GM12878 (cell line): ENCODE measurements around the gene CDKL1. TPM values are rescaled to one million over a fixed set of nuclear protein-coding genes. Genes with fewer than 3 reads are reported as not detected.
A peak's percentile ranks its signal among the peaks of the same experiment; 100 is the strongest.

Experiments
- ATAC-seq: fragments of 200-7000 bp; cut with Tn5 transposase; 3 replicates; pipeline ENCODE4 v1.9.1; 2020; ENCODE audit warnings: mild to moderate bottlenecking, moderate library complexity
- BruUV-seq: library from RNA; stranded (reverse); fragments of 400-500 nt; replicated peaks from 2 replicates; lab custom pipeline; 2021; lab: Mats Ljungman, UMichigan
- CTCF ChIA-PET: fragments of 300-600 bp; sonication (Branson Sonifier 250); formaldehyde crosslinking; extraction: SDS; loops from one replicate; lab custom pipeline; 2021; ENCODE audit warnings: inconsistent platforms; lab: Yijun Ruan, JAX
- POLR2A ChIA-PET: fragments of 350-600 bp; formaldehyde crosslinking; extraction: SDS; loops from one replicate; lab custom pipeline; 2021; ENCODE audit warnings: inconsistent platforms; lab: Charles Lee
- RAD21 ChIA-PET: fragments of 300-600 bp; sonication (Branson Sonifier 250); formaldehyde crosslinking; loops from one replicate; lab custom pipeline; 2023; ENCODE audit warnings: antibody characterized with exemption; ENCODE audit not compliant: unreplicated experiment; lab: Charles Lee
- SMC1A ChIA-PET: fragments of 300-600 bp; sonication (Branson Sonifier 250); formaldehyde crosslinking; loops from one replicate; lab custom pipeline; 2023; ENCODE audit not compliant: unreplicated experiment, uncharacterized antibody; lab: Charles Lee
- DNase-seq: peaks from one replicate; pipeline ENCODE4 v3.0.0-alpha.2; 2011; ENCODE audit warnings: low read depth, low spot score
- FAIRE-seq: peaks from 3 replicates; lab custom pipeline; 2011; peaks lifted over from hg19 to GRCh38; lab: Jason Lieb, UNC
- H2AFZ ChIP-seq: 2 replicates; pipeline ENCODE4 v1.6.0; 2011; ENCODE audit warnings: low read depth, low read length, control low read depth; ENCODE audit not compliant: control insufficient read depth
- H3K27ac ChIP-seq: 2 replicates; pipeline ENCODE4 v1.5.1; 2011; ENCODE audit warnings: control low read depth; ENCODE audit not compliant: control insufficient read depth, insufficient read depth
- H3K27me3 ChIP-seq, 2 experiments: replicated peaks in 1 of 2; 2 replicates each; pipeline versions ENCODE4 v1.6.0 to v1.6.1; 2011; ENCODE audit warnings: low read length in 1 of 2; ENCODE audit not compliant: control insufficient read depth in 2 of 2, insufficient read depth in 2 of 2
- H3K36me3 ChIP-seq, 2 experiments: 2 replicates each; pipeline ENCODE4 v1.5.1; 2011; ENCODE audit warnings: low read length in 1 of 2; ENCODE audit not compliant: control insufficient read depth in 2 of 2, insufficient read depth in 2 of 2
- H3K4me1 ChIP-seq: 2 replicates; pipeline ENCODE4 v1.6.1; 2011; ENCODE audit warnings: mild to moderate bottlenecking, low read length, moderate library complexity, mixed read lengths; ENCODE audit not compliant: control insufficient read depth, insufficient read depth
- H3K4me2 ChIP-seq: 2 replicates; pipeline ENCODE4 v1.6.0; 2011; ENCODE audit warnings: control low read depth; ENCODE audit not compliant: control insufficient read depth, insufficient read depth
- H3K4me3 ChIP-seq: fragments of 200-600 bp; sonication (generic); 2 replicates; pipeline ENCODE4 v1.5.1; 2016
- H3K79me2 ChIP-seq: 2 replicates; pipeline ENCODE4 v1.6.0; 2011; ENCODE audit warnings: low read length; ENCODE audit not compliant: control insufficient read depth, insufficient read depth
- H3K9ac ChIP-seq: 2 replicates; pipeline ENCODE4 v1.8.0; 2011; ENCODE audit warnings: low read length, control low read depth, mixed read lengths; ENCODE audit not compliant: control insufficient read depth, insufficient read depth
- H3K9me3 ChIP-seq: replicated peaks from 3 replicates; pipeline ENCODE4 v1.5.1; 2011; ENCODE audit warnings: mild to moderate bottlenecking, low read length; ENCODE audit not compliant: control insufficient read depth, insufficient read depth
- H4K20me1 ChIP-seq: 2 replicates; pipeline ENCODE4 v1.6.0; 2011; ENCODE audit not compliant: control insufficient read depth, insufficient read depth
- BCLAF1 ChIP-seq: fragments of 450-650 bp; IDR thresholded peaks from 2 replicates; pipeline ENCODE4 v1.6.1; 2017; ENCODE audit warnings: antibody characterized with exemption, mild to moderate bottlenecking, moderate library complexity
- EZH2 ChIP-seq: IDR thresholded peaks from 2 replicates; pipeline ENCODE4 v1.6.1; 2012; ENCODE audit warnings: low read depth, mild to moderate bottlenecking, control low read depth, inconsistent platforms, low read length, borderline replicate concordance; ENCODE audit not compliant: control insufficient read depth
- HDAC2 ChIP-seq: fragments of 200-600 bp; sonication (generic); IDR thresholded peaks from 2 replicates; pipeline ENCODE4 v1.6.1; 2017
- RB1 ChIP-seq: fragments of 450-650 bp; formaldehyde crosslinking; IDR thresholded peaks from 2 replicates; pipeline ENCODE4 v1.6.1; 2017; ENCODE audit warnings: mild to moderate bottlenecking, borderline replicate concordance
- RCOR1 ChIP-seq: conservative IDR thresholded peaks from 2 replicates; pipeline ENCODE4 v1.6.1; 2012; ENCODE audit warnings: low read depth, low read length, improper control_type of control experiment
- SIN3A ChIP-seq: IDR thresholded peaks from 2 replicates; pipeline ENCODE4 v1.6.1; 2012; ENCODE audit warnings: low read depth, low read length, improper control_type of control experiment
- SMARCA5 ChIP-seq: fragments of 450-650 bp; IDR thresholded peaks from 2 replicates; pipeline ENCODE4 v1.6.1; 2017; ENCODE audit warnings: mild to moderate bottlenecking
- SREBF2 ChIP-seq: IDR thresholded peaks from 2 replicates; pipeline ENCODE4 v1.6.1; 2012; ENCODE audit warnings: mild to moderate bottlenecking, low read length
- STAT3 ChIP-seq: IDR thresholded peaks from 2 replicates; pipeline ENCODE4 v1.6.1; 2011; ENCODE audit warnings: low read depth, low read length, improper control_type of control experiment
- TARDBP ChIP-seq: IDR thresholded peaks from 2 replicates; pipeline ENCODE4 v1.6.1; 2016; ENCODE audit warnings: borderline replicate concordance
- YBX1 ChIP-seq: fragments of 450-650 bp; IDR thresholded peaks from 2 replicates; pipeline ENCODE4 v1.6.1; 2016; ENCODE audit warnings: antibody characterized with exemption
- WGBS: methylation state at CpG from one replicate; pipeline ENCODE4 v1.1.6; 2016; ENCODE audit warnings: low lambda C conversion rate; ENCODE audit not compliant: insufficient replicate concordance, insufficient coverage; ENCODE audit errors: missing lambda C conversion rate; 5-methylcytosine and 5-hydroxymethylcytosine counted together
- in situ Hi-C: fragments of 300-500 bp; cut with MboI; formaldehyde crosslinking; loops from 9 replicates; pipeline ENCODE4 v1.14.3; 2018; ENCODE audit warnings: mixed read lengths
- intact Hi-C: fragments of 100-400 bp; cut with micrococcal nuclease; formaldehyde crosslinking; loops from one replicate; pipeline ENCODE4 v1.14.2; 2022; ENCODE audit not compliant: unreplicated experiment
- polyA plus RNA-seq, 11 experiments: library from polyadenylated mRNA; depleted of rRNA in 4 of 11; unstranded in 6 of 11; stranded (reverse) in 5 of 11; fragments of >200 nt; fragmentation: Nextera tagmentation in 4 of 11; fragmentation: Illumina TruSeq in 1 of 11; extraction: Ambion mirVana in 4 of 11; extraction: Trizol in 1 of 11; gene quantifications; 1 replicate in 1 of 11; 2 replicates in 10 of 11; pipeline versions ENCODE4 v1.2.1 to v1.2.3, GENCODE V29; 2011 to 2016; ENCODE audit warnings: inconsistent platforms in 2 of 11, missing spikeins in 2 of 11, low read depth in 1 of 11
- total RNA-seq, 4 experiments: library from RNA; depleted of rRNA in 3 of 4; stranded (reverse); fragments of >200 nt in 3 of 4; fragmentation: Illumina TruSeq in 1 of 4; extraction: Trizol in 1 of 4; gene quantifications; 2 replicates each; pipeline versions ENCODE4 v1.2.1 to v1.2.3, GENCODE V29; 2013 to 2021
- TF ChIP-seq, protein P1 (sequence below): fragments of 450-650 bp; IDR thresholded peaks from 2 replicates; pipeline ENCODE4 v1.6.1; 2017; ENCODE audit warnings: mild to moderate bottlenecking, moderate library complexity
- TF ChIP-seq, protein P2 (sequence below), 3 experiments: IDR thresholded peaks in 2 of 3; conservative IDR thresholded peaks in 1 of 3; 2 replicates each; pipeline ENCODE4 v1.5.1; 2011; ENCODE audit warnings: low read depth in 3 of 3, low read length in 3 of 3, mild to moderate bottlenecking in 3 of 3, control low read depth in 2 of 3, moderate library complexity in 2 of 3, inconsistent platforms in 1 of 3, mixed read lengths in 1 of 3; ENCODE audit not compliant: control insufficient read depth in 2 of 3, insufficient read depth in 1 of 3; ENCODE audit errors: extremely low read depth in 1 of 3

CDKL1 gene
- total and polyA plus RNA-seq, 10 of the 15 experiments (the other 5 are each of a cell fraction or from before 2014, with no cell fraction given) = 9.0 to 19.0 (median 11.1) TPM

DNA sequence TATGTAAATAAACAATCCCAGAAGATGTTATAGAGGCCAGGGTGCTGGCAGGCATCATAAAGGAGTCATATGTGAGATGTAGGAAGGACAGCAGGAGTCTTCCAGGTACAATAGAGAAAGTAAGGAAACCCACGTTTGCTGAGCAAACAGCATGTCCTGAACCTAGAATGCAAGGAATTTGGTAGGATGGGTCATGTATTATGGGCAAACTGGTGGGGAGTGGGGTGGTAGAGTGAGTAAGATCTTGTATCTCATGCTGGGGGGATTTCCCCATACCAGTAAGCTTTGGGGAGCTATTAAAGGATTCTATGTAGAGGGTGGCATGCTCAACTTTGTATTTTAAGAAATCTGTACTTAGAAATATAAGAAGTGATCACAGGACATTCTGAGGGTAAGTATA, 41.0 kb downstream of the CDKL1 start:
- ChIA-PET CTCF (interaction anchor here (0.5 to 1.6 kb wide), 3 partner anchors 9 to 505 kb away, joined by 3 to 4 read pairs (median 4); no protein-coding TSS in a partner anchor), RAD21 (interaction anchor here (1.5 to 1.6 kb wide), 3 partner anchors 11 to 185 kb away, joined by 3 to 6 read pairs (median 3); no protein-coding TSS in a partner anchor), POLR2A (interaction anchor here (0.6 to 1.0 kb wide), 2 partner anchors 10 to 241 kb away, joined by 4 read pairs; no protein-coding TSS in a partner anchor), SMC1A (interaction anchor here (0.7 to 2.2 kb wide), 6 partner anchors 9 to 100 kb away, joined by 3 to 10 read pairs (median 4); no protein-coding TSS in a partner anchor)
- in situ Hi-C loops (no loop called here), intact Hi-C loops (no loop called here)
- Histone ChIP-seq H3K4me1 (no peaks in the 10 kb centered on the region), H2AFZ (no peak overlapping the region), H3K27me3 (no peaks in the 10 kb centered on the region), H4K20me1 (no peaks in the 10 kb centered on the region), H3K9ac (no peak overlapping the region), H3K79me2 (no peaks in the 10 kb centered on the region), H3K27ac (no peak overlapping the region), H3K4me2 (no peak overlapping the region), H3K36me3 (peaks cover 0 to 4% of the 10 kb centered on the region in 2 experiments; a peak in 3 of 4 replicates), H3K9me3 (no peaks in the 10 kb centered on the region), H3K4me3 (no peak overlapping the region)
- FAIRE-seq (no peak), ATAC-seq (peak; percentile 49; the same call in 2 of the 3 replicates), DNase-seq (no peak)
- 94% methylated on average over 1 of the region's 1 CpG for WGBS
- no TSS peak for BruUV-seq
- TF ChIP-seq EZH2 (no peak), SREBF2 (no peak), STAT3 (no peak), SIN3A (no peak), RB1 (no peak), HDAC2 (no peak), RCOR1 (no peak), YBX1 (no peak), TARDBP (no peak), BCLAF1 (no peak), SMARCA5 (no peak)
- TF ChIP-seq, protein P1, sequence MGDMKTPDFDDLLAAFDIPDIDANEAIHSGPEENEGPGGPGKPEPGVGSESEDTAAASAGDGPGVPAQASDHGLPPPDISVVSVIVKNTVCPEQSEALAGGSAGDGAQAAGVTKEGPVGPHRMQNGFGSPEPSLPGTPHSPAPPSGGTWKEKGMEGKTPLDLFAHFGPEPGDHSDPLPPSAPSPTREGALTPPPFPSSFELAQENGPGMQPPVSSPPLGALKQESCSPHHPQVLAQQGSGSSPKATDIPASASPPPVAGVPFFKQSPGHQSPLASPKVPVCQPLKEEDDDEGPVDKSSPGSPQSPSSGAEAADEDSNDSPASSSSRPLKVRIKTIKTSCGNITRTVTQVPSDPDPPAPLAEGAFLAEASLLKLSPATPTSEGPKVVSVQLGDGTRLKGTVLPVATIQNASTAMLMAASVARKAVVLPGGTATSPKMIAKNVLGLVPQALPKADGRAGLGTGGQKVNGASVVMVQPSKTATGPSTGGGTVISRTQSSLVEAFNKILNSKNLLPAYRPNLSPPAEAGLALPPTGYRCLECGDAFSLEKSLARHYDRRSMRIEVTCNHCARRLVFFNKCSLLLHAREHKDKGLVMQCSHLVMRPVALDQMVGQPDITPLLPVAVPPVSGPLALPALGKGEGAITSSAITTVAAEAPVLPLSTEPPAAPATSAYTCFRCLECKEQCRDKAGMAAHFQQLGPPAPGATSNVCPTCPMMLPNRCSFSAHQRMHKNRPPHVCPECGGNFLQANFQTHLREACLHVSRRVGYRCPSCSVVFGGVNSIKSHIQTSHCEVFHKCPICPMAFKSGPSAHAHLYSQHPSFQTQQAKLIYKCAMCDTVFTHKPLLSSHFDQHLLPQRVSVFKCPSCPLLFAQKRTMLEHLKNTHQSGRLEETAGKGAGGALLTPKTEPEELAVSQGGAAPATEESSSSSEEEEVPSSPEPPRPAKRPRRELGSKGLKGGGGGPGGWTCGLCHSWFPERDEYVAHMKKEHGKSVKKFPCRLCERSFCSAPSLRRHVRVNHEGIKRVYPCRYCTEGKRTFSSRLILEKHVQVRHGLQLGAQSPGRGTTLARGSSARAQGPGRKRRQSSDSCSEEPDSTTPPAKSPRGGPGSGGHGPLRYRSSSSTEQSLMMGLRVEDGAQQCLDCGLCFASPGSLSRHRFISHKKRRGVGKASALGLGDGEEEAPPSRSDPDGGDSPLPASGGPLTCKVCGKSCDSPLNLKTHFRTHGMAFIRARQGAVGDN = no peak
- TF ChIP-seq, protein P2, sequence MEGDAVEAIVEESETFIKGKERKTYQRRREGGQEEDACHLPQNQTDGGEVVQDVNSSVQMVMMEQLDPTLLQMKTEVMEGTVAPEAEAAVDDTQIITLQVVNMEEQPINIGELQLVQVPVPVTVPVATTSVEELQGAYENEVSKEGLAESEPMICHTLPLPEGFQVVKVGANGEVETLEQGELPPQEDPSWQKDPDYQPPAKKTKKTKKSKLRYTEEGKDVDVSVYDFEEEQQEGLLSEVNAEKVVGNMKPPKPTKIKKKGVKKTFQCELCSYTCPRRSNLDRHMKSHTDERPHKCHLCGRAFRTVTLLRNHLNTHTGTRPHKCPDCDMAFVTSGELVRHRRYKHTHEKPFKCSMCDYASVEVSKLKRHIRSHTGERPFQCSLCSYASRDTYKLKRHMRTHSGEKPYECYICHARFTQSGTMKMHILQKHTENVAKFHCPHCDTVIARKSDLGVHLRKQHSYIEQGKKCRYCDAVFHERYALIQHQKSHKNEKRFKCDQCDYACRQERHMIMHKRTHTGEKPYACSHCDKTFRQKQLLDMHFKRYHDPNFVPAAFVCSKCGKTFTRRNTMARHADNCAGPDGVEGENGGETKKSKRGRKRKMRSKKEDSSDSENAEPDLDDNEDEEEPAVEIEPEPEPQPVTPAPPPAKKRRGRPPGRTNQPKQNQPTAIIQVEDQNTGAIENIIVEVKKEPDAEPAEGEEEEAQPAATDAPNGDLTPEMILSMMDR (IDR thresholded peaks at IDR 0.05 in 2 of 3, conservative IDR thresholded peaks at IDR 0.05 in 1 of 3; ENCODE audit: control insufficient read depth in 2 of 3, extremely low read depth in 1 of 3, insufficient read depth in 1 of 3, low read depth in 3 of 3, low read length in 3 of 3) = no peak
